ENCODE measurements around the gene ALG14. TPM values are rescaled to one million over a fixed set of nuclear protein-coding genes. Genes with fewer than 3 reads are reported as not detected.

Gene ALG14
- total and polyA plus RNA-seq, 10 of the 15 experiments (the other 5 are each of a cell fraction or from before 2014, with no cell fraction given), result 2.6 to 19.2 (median 7.5) TPM

DNA sequence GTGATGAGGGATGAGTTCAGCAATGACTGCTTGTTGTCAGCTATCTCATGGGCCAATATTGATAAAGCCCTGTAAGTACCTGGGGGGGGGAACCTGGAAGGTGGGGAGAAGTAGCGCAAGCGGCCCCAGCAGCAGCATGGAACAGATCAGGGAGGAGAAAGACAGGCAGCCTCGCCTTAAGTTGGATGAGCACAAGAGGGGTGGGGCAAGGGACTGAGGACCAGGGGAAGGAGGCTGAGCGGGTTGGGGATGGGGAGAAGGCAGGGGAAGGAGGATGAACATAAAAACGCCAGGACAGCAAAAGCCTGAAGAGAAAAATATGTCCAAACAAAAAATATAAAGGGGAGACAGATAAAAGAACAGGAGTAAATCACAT is 70.6 kb downstream of the ALG14 start (continued):
- no peak for TF ChIP-seq ZNF384 (IDR thresholded peaks at IDR 0.05; ENCODE audit: borderline replicate concordance, low read depth, low read length)
- TF ChIP-seq RAD21 (IDR thresholded peaks at IDR 0.05; ENCODE audit: insufficient read depth, low read depth, low read length), result no peak
- TF ChIP-seq WRNIP1 (IDR thresholded peaks at IDR 0.05; ENCODE audit: borderline replicate concordance, low read depth, low read length), result no peak
- no peak for TF ChIP-seq EGR1 (IDR thresholded peaks at IDR 0.05; ENCODE audit: borderline replicate concordance in 1 of 2, low read depth in 2 of 2, low read length in 2 of 2)
- TF ChIP-seq SMC3 (IDR thresholded peaks at IDR 0.05; ENCODE audit: borderline replicate concordance, low read length), result no peak

DNA sequence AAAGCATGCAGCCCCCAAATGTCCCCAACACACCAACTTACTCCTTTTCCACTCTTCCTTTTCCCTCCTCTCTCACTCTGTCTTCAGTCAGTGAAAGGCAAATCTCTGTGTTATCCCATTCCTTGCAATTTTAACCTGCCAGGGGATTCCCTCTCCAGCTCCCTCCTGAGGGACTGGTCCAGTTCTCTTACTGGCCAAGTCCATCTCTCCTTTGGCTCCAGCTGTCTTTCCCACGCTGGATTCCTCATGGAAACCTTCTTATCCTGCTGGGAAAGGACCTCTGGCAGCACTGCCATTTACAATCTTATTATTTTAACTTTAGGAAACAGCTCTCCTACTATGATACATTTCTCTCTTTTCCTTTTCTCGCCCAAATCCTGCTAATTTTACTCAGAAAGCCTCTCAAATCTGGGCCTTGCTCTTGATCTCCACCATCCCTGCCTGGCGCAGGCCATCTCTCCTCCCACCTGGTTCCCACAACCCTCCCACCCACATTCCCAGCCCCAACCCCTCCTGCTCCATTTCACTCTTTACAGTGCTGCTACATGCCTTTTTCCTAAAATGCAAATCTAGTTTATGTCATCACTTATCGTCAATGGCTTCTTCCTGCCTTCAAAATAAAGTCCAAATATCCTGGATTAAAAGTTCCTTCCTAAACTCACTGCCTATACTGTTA is 73.2 kb downstream of the ALG14 start:
- H3K4me1 ChIP-seq (ENCODE audit: control insufficient read depth, insufficient read depth, low read length), result no peaks in the 10 kb centered on the region
- no peaks in the 10 kb centered on the region for H4K20me1 ChIP-seq (ENCODE audit: control insufficient read depth, insufficient read depth)
- ChIA-PET POLR2A (interaction anchor here (0.6 to 0.7 kb wide), 2 partner anchors 28 to 415 kb away, joined by 5 to 6 read pairs; no protein-coding TSS in a partner anchor), CTCF (interaction anchor here (1.1 kb wide), 1 partner anchor 11 kb away, joined by 3 read pairs; no protein-coding TSS in a partner anchor), SMC1A (ENCODE audit: uncharacterized antibody, unreplicated experiment) (no interaction called here), RAD21 (ENCODE audit: unreplicated experiment) (no interaction called here)
- H3K4me3 ChIP-seq, result no peak overlapping the region
- intact Hi-C loops (cut with micrococcal nuclease; ENCODE audit: unreplicated experiment) (no loop called here), in situ Hi-C loops (cut with MboI) (no loop called here)
- H3K36me3 ChIP-seq (ENCODE audit: control insufficient read depth in 2 of 2, insufficient read depth in 2 of 2, low read length in 1 of 2), result no peaks in the 10 kb centered on the region
- no peak for DNase-seq (ENCODE audit: low read depth, low spot score)
- no peak for ATAC-seq
- H3K9me3 ChIP-seq (replicated peaks; ENCODE audit: control insufficient read depth, insufficient read depth, low read length), result no peaks in the 10 kb centered on the region
- FAIRE-seq, result no peak
- no peak overlapping the region for H2AFZ ChIP-seq (ENCODE audit: control insufficient read depth, low read depth, low read length)
- H3K27ac ChIP-seq (ENCODE audit: control insufficient read depth, insufficient read depth), result no peak overlapping the region
- no peaks in the 10 kb centered on the region for H3K79me2 ChIP-seq (ENCODE audit: control insufficient read depth, insufficient read depth, low read length)
- TF ChIP-seq BCL11A (IDR thresholded peaks at IDR 0.05; ENCODE audit: low read depth, low read length) (no peak), FOXM1 (IDR thresholded peaks at IDR 0.05; ENCODE audit: low read depth, low read length) (no peak)
- H3K9ac ChIP-seq (ENCODE audit: control insufficient read depth, insufficient read depth, low read length), result no peak overlapping the region
- 66% methylated on average over 4 of the region's 4 CpGs for WGBS (ENCODE audit: insufficient coverage, insufficient replicate concordance, low lambda C conversion rate, missing lambda C conversion rate)
- H3K27me3 ChIP-seq (replicated peaks in 1 of 2; ENCODE audit: control insufficient read depth in 2 of 2, insufficient read depth in 2 of 2, low read length in 1 of 2), result no peaks in the 10 kb centered on the region
- no peak overlapping the region for H3K4me2 ChIP-seq (ENCODE audit: control insufficient read depth, insufficient read depth)
- no TSS peak for BruUV-seq (replicated peaks)
